ENCODE measurements around the gene FAM9A. TPM values are rescaled to one million over a fixed set of nuclear protein-coding genes. Genes with fewer than 3 reads are reported as not detected.

The FAM9A gene
- total and polyA plus RNA-seq, 9 of the 15 experiments (the other 6 are each of a cell fraction or from before 2014, with no cell fraction given) = 0.07 TPM; not detected in 8

- no peak for TF ChIP-seq PRDM10 (IDR thresholded peaks at IDR 0.05; ENCODE audit: partially characterized antibody)
- no peak for TF ChIP-seq FOXJ2 (tag; IDR thresholded peaks at IDR 0.05)
- TF ChIP-seq FOXP1 (CRISPR knock-in tag; IDR thresholded peaks at IDR 0.05) = no peak
- TF ChIP-seq CCAR2 (IDR thresholded peaks at IDR 0.05; ENCODE audit: low read depth, low read length) = no peak
- TF ChIP-seq HDAC1 (IDR thresholded peaks at IDR 0.05) = no peak
Measured at GRCh38 chrX:8749697-8750096, 51.5 kb downstream of the FAM9A start (continued).

GRCh38 chrX:8748855-8749254 is 52.3 kb downstream of the FAM9A start:
- DNase-seq (ENCODE audit: extremely low read depth in 1 of 4, low spot score in 3 of 4) (peak; percentile 12 to 22 (median 16)), ATAC-seq (peak; percentile 77), FAIRE-seq (peak; percentile 48)
- no peak overlapping the region for H3K27ac ChIP-seq (ENCODE audit: extremely low read depth, low read depth, low read length)
- H3K4me1 ChIP-seq (replicated peaks in 1 of 2; ENCODE audit: control insufficient read depth in 2 of 2, insufficient read depth in 2 of 2, low read length in 2 of 2) = no peaks in the 10 kb centered on the region
- no TSS peak for BruUV-seq (replicated peaks)
- H4K20me1 ChIP-seq (replicated peaks; ENCODE audit: control insufficient read depth, insufficient read depth, low read length) = no peaks in the 10 kb centered on the region
- H3K4me3 ChIP-seq = no peak overlapping the region
- no peak overlapping the region for H3K4me2 ChIP-seq (ENCODE audit: insufficient read depth, low read length)
- CTCF ChIA-PET (ENCODE audit: low intra/inter-chr PET ratio) = interaction anchor here (0.6 to 2.1 kb wide), 4 partner anchors 67 to 1371 kb away, joined by 3 to 9 read pairs (median 4); no protein-coding TSS in a partner anchor
- intact Hi-C loops (cut with micrococcal nuclease) = loop anchor here (1.0 to 10.0 kb wide), 2 partner anchors 66 to 1246 kb away; no protein-coding TSS in a partner anchor
- H3K9me3 ChIP-seq (replicated peaks; ENCODE audit: control insufficient read depth, insufficient read depth, low read depth, low read length) = no peaks in the 10 kb centered on the region
- H3K79me2 ChIP-seq (ENCODE audit: control insufficient read depth, insufficient read depth, low read length) = no peaks in the 10 kb centered on the region
- no peaks in the 10 kb centered on the region for H3K9me1 ChIP-seq (ENCODE audit: control insufficient read depth, insufficient read depth, low read length)
- POLR2A ChIA-PET = no interaction called here
- H3K27me3 ChIP-seq (ENCODE audit: control insufficient read depth in 2 of 2, insufficient read depth in 2 of 2, low read length in 2 of 2) = no peaks in the 10 kb centered on the region
- H2AFZ ChIP-seq (ENCODE audit: low read depth, low read length) = no peak overlapping the region
- 0% methylated on average over 6 of the region's 6 CpGs for WGBS (ENCODE audit: insufficient coverage, low coverage, missing lambda C conversion rate)
- no peak for TF ChIP-seq NCOA4 (IDR thresholded peaks at IDR 0.05; ENCODE audit: partially characterized antibody)
- TF ChIP-seq CTCF (IDR thresholded peaks at IDR 0.05 in 2 of 3, conservative IDR thresholded peaks at IDR 0.05 in 1 of 3; ENCODE audit: insufficient read depth in 2 of 3, low read depth in 1 of 3, low read length in 3 of 3) = peak; percentile 35 to 43 (median 42); a peak in 3 of 6 replicates
- TF ChIP-seq RAD21 (CRISPR knock-in tag; conservative IDR thresholded peaks at IDR 0.05 in 1 of 2, IDR thresholded peaks at IDR 0.05 in 1 of 2) = 0 out of 4 replicates have a peak, but pooled peaks of 1 of the 2 experiments have one; percentile 30
- no peaks in the 10 kb centered on the region for H3K36me3 ChIP-seq (ENCODE audit: control insufficient read depth, insufficient read depth, low read length)
- in situ Hi-C loops (cut with MboI) = no loop called here
- no peak overlapping the region for H3K9ac ChIP-seq (ENCODE audit: insufficient read depth in 1 of 2, low read depth in 2 of 2, low read length in 2 of 2)

Measured in K562 (cell line).